GM21717 (cell line): Measurements from ENCODE around the gene TMEM18.
A peak's percentile ranks its signal among the peaks of the same experiment; 100 is the strongest.
"Not testable (repeated sequence)": the region's sequence is repeated elsewhere in the genome, so short reads cannot be mapped to it uniquely, and the experiment has no call there.

ENCODE experiments used
- ATAC-seq: cut with Tn5 transposase; IDR thresholded peaks from one replicate; pipeline ENCODE4 v1.9.1; 2021; ENCODE audit warnings: mild to moderate bottlenecking, moderate library complexity; ENCODE audit not compliant: unreplicated experiment

TMEM18 gene

GRCh38 chr2:677056-677958, at the start of gene TMEM18:
Gene TMEM18 (minus strand): TSS chr2:677406. CDS start chr2:677345, 61 bp downstream.
- ATAC-seq = peak; percentile 56

GRCh38 chr2:726169-726568, 49.0 kb upstream of the TMEM18 start:
- peak; percentile 86 for ATAC-seq

- ATAC-seq = no peak
These were observed 48.3 kb upstream of the TMEM18 start for GRCh38 chr2:725468-725867.

GRCh38 chr2:723761-724160, 46.6 kb upstream of the TMEM18 start:
- no peak for ATAC-seq

GRCh38 chr2:720842-721241, 43.6 kb upstream of the TMEM18 start:
- no peak for ATAC-seq

- no peak for ATAC-seq
These were observed 42.5 kb upstream of the TMEM18 start for GRCh38 chr2:719734-720133.

- ATAC-seq = no peak
These were observed 42.0 kb upstream of the TMEM18 start for GRCh38 chr2:719191-719590.

GRCh38 chr2:717661-718060, 40.5 kb upstream of the TMEM18 start:
- no peak for ATAC-seq

- no peak for ATAC-seq
These were observed 38.8 kb upstream of the TMEM18 start for GRCh38 chr2:715854-716560.

GRCh38 chr2:715038-715437, 37.8 kb upstream of the TMEM18 start:
- no peak for ATAC-seq

- ATAC-seq = peak; percentile 98
These were observed 37.0 kb upstream of the TMEM18 start for GRCh38 chr2:714005-714741.

- ATAC-seq = no peak
These were observed 33.9 kb upstream of the TMEM18 start for GRCh38 chr2:710867-711665.

GRCh38 chr2:709138-709765, 32.0 kb upstream of the TMEM18 start:
- no peak for ATAC-seq

GRCh38 chr2:708667-709066, 31.5 kb upstream of the TMEM18 start:
- ATAC-seq = no peak

- peak; percentile 95 for ATAC-seq
These were observed 28.8 kb upstream of the TMEM18 start for GRCh38 chr2:705971-706511.

GRCh38 chr2:702765-703164, 25.6 kb upstream of the TMEM18 start:
- not testable (repeated sequence) for ATAC-seq

- ATAC-seq = no peak
These were observed 19.9 kb upstream of the TMEM18 start for GRCh38 chr2:696999-697627.

- peak; percentile 75 for ATAC-seq
These were observed 19.3 kb upstream of the TMEM18 start for GRCh38 chr2:696463-696862.

GRCh38 chr2:694906-695510, 17.8 kb upstream of the TMEM18 start:
- ATAC-seq = no peak
